ENCODE data around the gene TM9SF4.
A peak's percentile ranks its signal among the peaks of the same experiment; 100 is the strongest.

TM9SF4 gene

GRCh38 chr20:32109392-32110172 lies at the start of gene TM9SF4 (continued):
- TF ChIP-seq ZNF398 (tag by site-specific recombination; IDR thresholded peaks at IDR 0.05) (0 out of 2 replicates have a peak, but pooled peaks have one; percentile 18), ZBTB7A (tag by site-specific recombination; IDR thresholded peaks at IDR 0.05; ENCODE audit: low read depth) (0 out of 2 replicates have a peak, but pooled peaks have one; percentile 43), ZBTB11 (tag by site-specific recombination; conservative IDR thresholded peaks at IDR 0.05; ENCODE audit: low read depth) (peak; percentile 94), KLF9 (tag by site-specific recombination; IDR thresholded peaks at IDR 0.05; ENCODE audit: low read depth) (peak; percentile 89), ZNF501 (tag by site-specific recombination; IDR thresholded peaks at IDR 0.05) (no peak), ZBTB44 (tag by site-specific recombination; IDR thresholded peaks at IDR 0.05) (no peak), TCF7L2 (IDR thresholded peaks at IDR 0.05; ENCODE audit: borderline replicate concordance, low read depth, low read length) (no peak), ZSCAN16 (tag by site-specific recombination; IDR thresholded peaks at IDR 0.05) (peak; percentile 76; the same call in 1 of the 2 replicates), ZNF335 (tag by site-specific recombination; conservative IDR thresholded peaks at IDR 0.05) (peak; percentile 100), ZNF549 (tag by site-specific recombination; IDR thresholded peaks at IDR 0.05) (no peak), GFI1B (tag by site-specific recombination; IDR thresholded peaks at IDR 0.05) (peak; percentile 30; the same call in 1 of the 2 replicates), REST (tag by site-specific recombination; IDR thresholded peaks at IDR 0.05) (no peak; the same call in 1 of the 2 replicates), SETDB1 (IDR thresholded peaks at IDR 0.05; ENCODE audit: insufficient read length, low read length) (peak; percentile 14), ZBTB26 (tag by site-specific recombination; optimal IDR thresholded peaks at IDR 0.05) (peak; percentile 55), ZNF221 (tag by site-specific recombination; IDR thresholded peaks at IDR 0.05; ENCODE audit: borderline replicate concordance) (no peak), ZNF830 (tag by site-specific recombination; IDR thresholded peaks at IDR 0.05; ENCODE audit: low read depth) (no peak), PRDM4 (tag by site-specific recombination; IDR thresholded peaks at IDR 0.05) (no peak), RBAK (tag by site-specific recombination; IDR thresholded peaks at IDR 0.05) (no peak), ZSCAN4 (tag by site-specific recombination; IDR thresholded peaks at IDR 0.05) (peak; percentile 45; the same call in 1 of the 2 replicates), HOXA7 (CRISPR knock-in tag; IDR thresholded peaks at IDR 0.05; ENCODE audit: borderline replicate concordance) (no peak)
